OCI-M2 (cell line): ENCODE measurements around the gene L1TD1.
"Not testable (repeated sequence)": the region's sequence is repeated elsewhere in the genome, so short reads cannot be mapped to it uniquely, and the experiment has no call there.

Experiments
- DNase-seq: peaks from one replicate; lab custom pipeline; 2025; ENCODE audit not compliant: unreplicated experiment; lab: John Stamatoyannopoulos, UW

The L1TD1 gene

GRCh38 chr1:62198781-62199125 lies 4.1 kb downstream of the L1TD1 start:
- DNase-seq, result no peak

- no peak for DNase-seq
Observed at GRCh38 chr1:62207187-62207586, 12.5 kb downstream of the L1TD1 start.

DNA sequence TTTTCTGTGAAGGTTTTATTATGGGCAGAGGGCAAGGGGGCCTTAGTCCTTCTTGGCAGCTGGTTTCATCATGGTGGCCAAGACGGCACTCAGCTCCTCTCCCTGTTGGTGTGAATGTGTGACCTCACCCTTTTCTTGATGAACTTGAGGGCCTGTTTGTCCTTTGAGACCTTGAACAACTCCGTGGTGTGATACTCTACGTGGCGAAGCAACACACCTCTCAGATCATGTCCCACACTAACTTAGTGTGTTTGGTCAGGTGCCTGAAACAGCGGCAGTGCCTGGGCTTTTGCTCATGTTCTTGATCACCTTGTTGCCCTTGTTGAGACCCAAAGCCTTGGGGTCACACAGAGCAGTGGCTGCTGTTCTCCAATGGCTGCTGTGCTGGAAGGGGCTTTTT lies 13.4 kb downstream of the L1TD1 start:
- no peak for DNase-seq

GRCh38 chr1:62208970-62209369 lies 14.3 kb downstream of the L1TD1 start:
- DNase-seq, result no peak

DNA sequence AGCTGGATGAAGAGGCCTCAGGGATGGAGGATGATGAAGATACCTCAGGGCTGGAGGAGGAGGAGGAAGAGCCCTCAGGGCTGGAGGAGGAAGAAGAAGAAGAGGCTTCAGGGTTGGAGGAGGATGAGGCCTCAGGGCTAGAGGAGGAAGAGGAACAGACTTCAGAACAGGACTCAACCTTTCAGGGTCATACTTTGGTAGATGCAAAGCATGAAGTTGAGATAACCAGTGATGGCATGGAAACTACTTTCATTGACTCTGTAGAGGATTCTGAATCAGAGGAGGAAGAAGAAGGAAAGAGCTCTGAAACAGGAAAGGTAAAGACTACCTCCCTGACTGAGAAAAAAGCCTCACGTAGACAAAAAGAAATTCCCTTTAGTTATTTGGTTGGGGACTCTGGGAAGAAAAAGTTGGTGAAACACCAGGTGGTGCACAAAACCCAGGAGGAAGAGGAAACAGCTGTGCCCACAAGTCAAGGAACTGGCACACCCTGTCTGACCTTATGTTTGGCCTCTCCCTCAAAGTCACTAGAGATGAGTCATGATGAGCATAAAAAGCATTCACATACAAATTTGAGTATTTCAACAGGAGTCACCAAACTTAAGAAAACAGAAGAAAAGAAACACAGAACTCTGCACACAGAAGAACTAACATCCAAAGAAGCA lies 15.4 kb downstream of the L1TD1 start:
- no peak for DNase-seq

DNA sequence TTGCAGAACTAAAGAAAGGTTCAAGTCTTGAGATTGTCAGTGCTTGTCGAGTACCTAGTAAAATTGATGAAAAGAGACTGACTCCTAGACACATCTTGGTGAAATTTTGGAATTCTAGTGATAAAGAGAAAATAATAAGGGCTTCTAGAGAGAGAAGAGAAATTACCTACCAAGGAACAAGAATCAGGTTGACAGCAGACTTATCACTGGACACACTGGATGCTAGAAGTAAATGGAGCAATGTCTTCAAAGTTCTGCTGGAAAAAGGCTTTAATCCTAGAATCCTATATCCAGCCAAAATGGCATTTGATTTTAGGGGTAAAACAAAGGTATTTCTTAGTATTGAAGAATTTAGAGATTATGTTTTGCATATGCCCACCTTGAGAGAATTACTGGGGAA lies 16.3 kb downstream of the L1TD1 start:
- DNase-seq, result no peak

DNA sequence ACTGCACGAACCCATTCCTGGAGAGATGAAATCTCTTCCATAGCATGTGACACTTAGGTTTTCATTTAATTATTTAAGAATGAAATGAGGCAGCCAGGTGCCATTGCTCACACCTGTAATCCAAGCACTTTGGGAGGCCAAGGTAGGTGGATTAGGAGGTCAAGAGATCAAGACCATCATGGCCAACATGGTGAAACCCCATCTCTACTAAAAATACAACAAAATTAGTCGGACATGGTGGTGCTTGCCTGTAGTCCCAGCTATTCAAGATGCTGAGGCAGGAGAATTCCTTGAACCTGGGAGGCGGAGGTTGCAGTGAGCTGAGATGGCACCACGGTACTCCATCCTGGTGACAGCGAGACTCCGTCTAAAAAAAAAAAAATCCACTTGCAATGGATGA lies 17.8 kb downstream of the L1TD1 start:
- DNase-seq, result no peak

DNA sequence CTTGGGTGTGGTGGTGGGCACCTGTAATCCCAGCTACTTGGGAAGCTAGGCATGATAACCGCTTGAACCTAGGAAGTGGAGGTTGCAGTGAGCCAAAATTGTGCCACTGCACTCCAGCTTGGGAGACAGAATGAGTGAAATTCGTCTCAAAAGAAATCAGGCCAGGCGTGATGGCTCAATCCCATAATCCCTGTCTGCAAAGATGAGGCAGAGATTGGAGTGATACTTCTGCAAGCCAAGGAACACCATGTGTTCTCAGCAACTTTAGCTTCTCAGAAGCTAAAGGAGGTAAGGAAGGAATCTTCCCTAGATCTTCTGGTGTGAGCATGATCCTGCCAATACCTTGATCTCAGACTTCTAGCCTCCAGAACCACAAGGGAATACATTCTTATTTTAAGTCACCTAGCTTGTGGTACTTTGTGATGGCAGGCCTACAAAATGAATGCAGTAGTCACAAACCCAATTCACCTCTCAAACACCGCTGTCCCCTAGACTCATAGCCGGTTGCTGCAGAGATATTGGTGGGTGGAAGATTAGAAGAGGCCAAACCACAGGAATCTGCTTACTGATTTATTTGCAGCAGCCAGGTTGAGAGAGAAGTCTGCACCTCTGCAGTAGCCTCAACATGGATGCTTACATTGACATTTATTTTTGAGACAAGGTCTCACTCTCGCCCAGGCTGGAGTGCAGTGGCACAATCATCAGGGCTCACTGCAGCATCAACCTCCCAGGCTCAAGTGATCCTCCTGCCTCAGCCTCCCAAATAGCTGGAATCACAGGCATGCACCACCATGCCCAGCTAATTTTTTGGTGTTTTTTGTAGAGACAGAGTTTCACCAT lies 18.6 kb downstream of the L1TD1 start:
- no peak for DNase-seq

- no peak for DNase-seq
Observed at GRCh38 chr1:62218604-62219003, 24.0 kb downstream of the L1TD1 start.

- DNase-seq, result not testable (repeated sequence)
Observed at GRCh38 chr1:62220456-62220855, 25.8 kb downstream of the L1TD1 start.

DNA sequence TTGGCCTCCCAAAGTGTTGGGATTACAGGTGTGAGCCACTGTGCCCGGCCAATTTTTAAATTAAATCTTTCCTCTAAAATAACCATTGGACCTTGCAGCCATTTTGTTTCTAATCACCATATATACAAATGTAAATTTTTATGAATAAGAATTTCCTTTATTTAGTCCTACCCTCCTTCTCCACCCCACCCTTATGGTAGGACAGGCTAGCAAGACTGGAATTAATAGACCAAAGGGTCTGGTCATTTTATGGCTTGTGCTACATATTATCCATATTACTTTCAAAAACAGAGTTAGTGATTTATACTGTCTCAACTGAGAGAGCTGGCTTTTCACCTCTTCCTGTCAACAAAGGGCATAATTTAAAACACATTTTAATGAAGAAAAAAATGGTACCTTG lies 26.5 kb downstream of the L1TD1 start:
- no peak for DNase-seq

GRCh38 chr1:62222321-62222720 lies 27.7 kb downstream of the L1TD1 start:
- DNase-seq, result no peak

- no peak for DNase-seq
Observed at GRCh38 chr1:62224182-62224581, 29.5 kb downstream of the L1TD1 start.

DNA sequence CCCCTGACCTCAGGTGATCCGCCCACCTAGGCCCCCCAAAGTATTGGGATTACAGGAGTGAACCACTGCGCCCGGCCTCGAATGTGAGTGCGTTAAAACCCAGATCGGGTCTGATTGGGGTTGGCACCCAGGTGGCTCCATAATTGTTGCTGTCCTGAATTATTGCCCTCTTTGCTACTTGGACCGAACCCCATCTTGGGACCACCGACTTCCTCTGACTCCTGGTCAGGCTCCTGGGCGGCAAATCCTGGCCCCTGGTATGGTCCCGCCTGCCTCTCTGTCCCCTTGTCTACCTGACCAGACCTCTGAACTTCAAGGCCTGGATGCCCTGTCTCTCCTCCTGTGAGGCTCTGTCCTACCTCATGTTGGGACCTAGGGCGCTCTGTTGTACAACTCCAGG lies 32.8 kb downstream of the L1TD1 start:
- DNase-seq, result no peak

DNA sequence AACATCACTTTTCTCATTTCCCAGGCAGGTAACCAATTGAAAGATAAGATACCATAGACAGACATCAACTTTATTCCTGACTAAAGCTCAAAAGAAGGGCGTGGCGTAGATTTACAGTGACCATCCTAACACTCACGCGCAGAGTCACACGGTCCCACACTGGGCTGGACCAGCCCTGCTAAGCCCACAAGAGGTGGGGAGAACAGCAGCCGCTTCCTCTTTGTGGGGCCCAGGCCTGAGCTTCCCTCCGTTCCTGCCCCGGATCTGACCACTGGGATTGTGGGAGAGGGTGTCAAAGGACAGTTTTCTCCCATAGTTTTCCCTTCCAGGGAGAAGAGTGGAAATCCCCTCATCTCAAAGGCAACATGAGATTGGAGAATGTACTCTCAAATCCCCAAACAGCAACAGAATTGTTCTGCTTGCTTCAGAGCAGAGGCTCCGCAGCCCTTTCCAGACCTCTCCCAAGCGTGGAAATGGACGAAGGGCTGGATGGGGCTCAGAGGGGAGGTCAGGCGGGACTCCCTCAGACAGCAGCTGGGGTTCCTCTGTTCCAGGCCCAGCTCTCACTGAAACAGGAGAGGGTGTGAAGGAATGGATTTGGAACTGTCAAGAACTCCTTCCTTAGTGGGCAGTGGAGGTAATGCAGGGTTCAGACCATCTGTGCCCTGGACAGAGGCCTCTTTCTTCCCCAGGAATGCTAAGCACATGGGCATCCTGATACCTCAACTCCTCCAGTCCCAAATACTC lies 33.7 kb downstream of the L1TD1 start:
- no peak for DNase-seq

DNA sequence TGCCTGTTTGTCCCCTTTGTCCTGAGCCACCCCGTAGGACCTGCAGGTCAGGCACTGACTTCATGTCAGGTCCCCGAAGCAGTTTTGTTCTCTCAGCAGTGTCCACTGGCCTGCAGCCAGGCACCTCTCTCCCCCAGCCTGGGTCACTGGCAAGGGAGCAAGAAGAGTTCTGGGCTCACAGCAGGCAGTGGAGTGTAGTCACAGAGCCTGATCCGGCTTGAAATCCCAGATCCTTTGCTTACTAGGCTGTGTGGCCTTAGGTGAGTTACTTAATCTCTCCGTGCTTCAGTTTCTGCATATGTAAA lies 34.2 kb downstream of the L1TD1 start:
- DNase-seq, result no peak

DNA sequence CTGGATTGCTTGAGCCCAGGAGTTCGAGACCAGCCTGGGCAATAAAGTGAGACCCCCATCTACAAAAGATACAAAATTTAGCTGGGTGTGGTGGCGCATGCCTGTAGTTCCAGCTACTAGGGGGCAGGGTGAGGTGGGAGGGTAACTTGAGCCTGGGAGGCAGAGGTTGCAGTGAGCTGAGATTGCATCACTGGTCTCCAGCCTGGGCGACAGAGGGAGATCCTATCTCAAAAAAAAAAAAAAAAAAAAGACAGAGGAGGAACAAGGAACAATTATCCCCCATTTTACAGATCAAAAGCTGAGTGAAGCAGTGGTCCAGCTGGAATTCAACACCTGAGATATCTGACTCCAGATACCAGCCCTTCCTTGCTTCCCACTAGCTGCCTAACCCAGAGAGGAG lies 34.8 kb downstream of the L1TD1 start:
- no peak for DNase-seq

- DNase-seq, result no peak
Observed at GRCh38 chr1:62229932-62230331, 35.3 kb downstream of the L1TD1 start.

GRCh38 chr1:62230718-62231117 lies 36.1 kb downstream of the L1TD1 start:
- no peak for DNase-seq

DNA sequence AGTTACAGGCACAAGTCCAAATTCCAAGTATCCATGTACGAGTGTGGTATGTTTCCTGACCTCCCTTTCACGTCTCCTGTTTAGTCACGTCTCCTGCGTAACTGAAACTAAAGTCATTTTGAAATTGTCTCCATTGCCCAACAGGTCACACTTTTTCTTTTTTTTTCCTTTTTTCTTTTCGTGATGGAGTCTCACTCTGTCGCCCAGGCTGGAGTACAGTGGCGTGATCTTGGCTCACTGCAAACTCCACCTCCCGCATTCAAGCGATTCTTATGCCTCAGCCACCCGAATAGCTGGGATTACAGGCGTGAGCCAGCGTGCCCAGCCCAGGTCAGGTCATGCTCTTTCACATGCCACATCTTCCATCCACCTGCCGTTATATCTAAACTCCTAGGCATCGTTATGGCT lies 38.2 kb downstream of the L1TD1 start:
- DNase-seq, result no peak

DNA sequence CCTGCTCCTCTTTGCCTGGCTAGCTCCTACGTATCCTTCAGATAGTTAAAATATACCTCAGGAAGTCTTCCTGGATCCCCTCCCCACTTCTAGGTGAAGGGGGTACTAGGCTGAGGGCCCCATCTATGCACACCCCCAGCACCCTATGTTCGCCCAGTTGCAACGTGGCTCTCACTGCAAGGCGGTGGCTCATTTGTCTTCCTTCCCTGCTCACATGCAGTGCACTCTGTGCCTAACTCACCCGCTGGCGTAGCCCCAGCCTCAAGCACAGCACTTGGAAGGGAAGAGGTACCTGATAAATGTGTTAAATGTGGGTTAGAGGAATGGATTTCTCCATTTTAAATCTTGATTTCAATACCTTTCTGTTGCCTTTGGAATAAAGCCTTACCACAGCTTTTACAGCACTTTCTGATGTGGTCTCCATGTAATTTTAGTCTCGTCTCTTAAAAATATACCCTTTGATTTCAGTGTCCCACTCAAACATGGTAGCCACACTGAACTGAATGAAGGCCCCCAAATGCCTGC lies 39.3 kb downstream of the L1TD1 start:
- no peak for DNase-seq

- DNase-seq, result no peak
Observed at GRCh38 chr1:62234688-62235087, 40.0 kb downstream of the L1TD1 start.
